HG02852 (cell line): Measurements from ENCODE around the gene SORCS2.

ENCODE experiments used
- ATAC-seq: cut with Tn5 transposase; IDR thresholded peaks from one replicate; pipeline ENCODE4 v1.9.1; 2021; ENCODE audit warnings: mild to moderate bottlenecking, moderate library complexity; ENCODE audit not compliant: unreplicated experiment

Gene SORCS2

DNA sequence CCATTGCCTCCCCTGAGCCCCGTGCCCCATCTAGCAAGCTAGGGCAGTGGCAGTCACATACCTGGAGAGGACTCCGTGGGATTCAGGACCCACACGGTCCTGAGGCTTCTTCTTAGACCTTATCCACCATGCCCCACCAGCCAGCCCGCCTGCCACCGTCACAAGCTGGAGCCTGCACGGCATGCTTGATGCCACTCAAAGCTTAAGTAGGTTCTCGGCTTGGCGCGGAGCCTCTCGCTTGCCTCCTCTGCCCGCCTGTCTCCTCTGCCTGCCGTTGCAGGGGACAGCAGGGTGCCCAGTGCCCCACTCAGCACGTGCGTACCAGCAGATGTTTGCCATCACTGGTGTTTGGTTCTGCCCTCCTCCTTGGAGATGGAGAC lies 228.3 kb downstream of the SORCS2 start:
- no peak for ATAC-seq

DNA sequence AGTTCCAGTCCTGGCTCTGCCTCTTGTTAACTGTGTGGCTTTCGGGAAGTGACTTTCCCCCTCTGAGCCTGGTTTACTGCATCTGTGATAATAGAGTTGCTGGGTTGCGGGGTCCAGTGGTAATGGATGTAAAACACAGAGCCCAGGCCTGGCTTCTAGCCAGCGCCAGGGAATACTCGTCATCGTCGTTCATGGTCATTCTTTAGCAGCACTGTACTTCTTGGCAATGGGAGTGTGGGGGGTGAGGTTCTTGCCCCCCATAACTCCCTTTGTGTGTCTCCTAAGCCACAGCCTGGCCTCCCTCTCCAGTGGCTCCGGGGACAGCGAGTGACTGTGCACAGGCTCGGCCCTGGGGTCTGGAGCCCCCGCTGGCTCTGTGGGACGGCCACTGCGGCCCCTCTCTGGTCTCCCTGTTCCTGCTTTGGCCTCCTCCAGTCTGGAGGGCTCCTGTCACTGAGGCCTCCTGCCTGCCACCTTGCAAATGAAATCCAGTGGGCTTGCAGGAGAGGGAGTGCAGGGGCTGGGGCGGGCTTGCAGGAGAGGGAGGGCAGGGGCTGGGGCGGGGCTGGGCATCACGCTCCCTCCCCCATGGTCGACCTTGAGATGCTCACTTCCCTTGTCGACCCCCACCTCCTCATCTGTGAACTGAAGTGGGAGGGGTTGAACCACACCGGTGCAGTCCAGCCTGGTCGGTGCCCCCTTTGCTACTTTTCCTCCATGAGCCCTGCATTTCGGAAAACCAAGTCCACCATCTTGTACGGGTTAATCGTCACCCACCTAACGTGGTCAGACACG lies 229.2 kb downstream of the SORCS2 start:
- no peak for ATAC-seq

DNA sequence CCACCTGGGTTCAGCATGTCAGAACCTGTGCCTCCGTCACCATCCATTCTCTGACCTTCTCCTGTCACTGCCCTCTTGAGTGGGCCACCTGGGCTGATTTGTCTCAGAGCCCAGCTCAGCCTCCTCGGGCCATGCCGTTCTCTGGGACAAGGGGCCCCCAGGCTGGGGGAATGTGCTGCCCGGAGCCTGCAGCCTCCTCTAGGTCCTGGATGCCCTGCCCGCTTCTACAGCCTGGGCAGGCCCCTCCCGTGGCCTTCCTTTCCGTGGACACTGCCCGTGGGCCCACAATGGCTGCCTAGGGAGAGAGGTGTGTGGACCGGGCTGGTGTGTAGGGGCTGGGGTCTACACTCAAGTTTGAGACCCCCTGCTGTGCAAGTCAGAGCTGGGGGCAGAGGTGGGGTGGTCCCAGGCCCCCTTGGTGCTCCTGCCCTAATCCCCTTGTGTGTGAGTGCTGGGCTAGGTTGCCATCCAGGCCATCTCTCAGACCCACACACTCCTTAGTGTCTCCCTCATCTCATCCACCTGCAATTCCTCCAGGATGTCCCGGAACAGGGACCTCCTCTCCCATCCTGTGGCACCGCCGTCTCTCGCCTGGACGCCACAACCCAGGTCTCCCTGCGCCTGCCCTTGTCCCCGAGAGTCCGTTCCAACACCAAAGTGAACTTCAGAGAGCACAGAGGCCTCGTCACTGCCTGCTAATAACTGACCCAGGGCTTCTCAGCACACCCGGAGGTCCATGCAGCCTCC lies 230.0 kb downstream of the SORCS2 start:
- ATAC-seq: no peak

DNA sequence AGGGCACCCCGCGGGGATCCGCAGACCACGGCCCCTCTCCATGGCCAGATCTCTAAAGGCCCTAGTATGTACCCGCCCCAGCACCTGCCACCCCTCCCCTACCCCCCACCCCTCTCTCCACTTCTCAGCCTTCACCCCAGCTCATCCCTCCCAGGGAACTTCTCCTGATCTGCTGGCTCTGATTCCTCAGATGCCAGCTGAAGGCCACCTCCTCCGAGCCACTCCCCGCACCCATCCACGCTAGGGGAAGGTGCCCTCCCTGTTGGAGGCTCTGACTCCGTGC lies 230.5 kb downstream of the SORCS2 start:
- no peak for ATAC-seq

DNA sequence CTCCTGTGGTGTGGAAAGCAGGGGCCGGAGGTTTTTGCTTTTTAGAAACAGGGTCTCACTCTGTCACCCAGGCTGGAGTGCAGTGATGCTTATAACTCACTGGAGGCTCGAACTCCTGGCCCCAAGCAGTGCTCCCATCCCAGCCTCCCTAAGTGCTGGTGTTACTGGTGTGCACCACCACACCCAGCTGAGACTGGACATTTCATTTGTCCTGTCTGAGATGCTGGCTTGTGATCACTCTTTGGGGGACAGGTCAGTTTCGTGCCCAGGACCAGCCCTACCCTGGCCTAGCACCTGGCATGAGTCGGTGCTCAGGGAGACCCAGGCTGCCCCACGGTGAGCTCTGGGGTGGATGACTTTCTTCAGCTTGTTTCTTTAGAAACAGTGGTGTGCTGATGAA lies 231.1 kb downstream of the SORCS2 start:
- ATAC-seq: no peak

DNA sequence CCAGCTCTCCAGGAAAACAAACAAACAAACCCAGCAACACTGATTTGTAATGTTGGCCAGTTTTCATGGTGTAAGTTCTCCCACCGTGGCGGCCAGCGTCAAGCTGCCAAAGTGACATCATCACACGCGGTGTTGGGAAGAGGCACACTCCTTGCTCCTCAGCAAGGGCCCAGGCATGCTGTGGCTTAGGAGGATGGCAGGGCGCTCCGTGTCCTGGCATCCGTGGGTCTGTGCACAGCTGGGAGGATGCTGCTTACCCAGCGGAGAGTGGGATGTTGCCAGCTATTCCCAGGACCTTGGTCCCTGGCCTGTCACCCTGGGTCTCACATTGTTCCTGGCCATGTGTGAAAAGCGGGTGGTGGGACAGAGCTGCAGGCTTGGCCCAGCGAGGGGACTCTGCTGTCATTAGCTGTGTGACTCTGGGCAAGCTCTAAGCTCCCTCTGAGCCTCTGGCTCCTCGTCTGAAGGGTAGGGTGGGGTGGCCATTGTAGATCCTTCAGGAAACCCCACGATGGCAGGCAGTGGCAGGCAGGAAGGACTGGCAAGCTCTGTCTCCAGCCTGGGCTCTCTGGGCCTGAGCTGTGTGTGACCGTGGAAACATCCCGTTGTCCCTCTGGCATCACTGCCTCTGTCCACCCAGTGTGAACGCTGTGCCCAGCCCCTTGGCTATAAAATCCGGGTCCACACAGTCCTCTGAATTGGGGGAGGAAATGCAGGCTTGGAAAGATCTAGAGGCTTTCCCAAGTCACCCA lies 231.6 kb downstream of the SORCS2 start:
- ATAC-seq: no peak

DNA sequence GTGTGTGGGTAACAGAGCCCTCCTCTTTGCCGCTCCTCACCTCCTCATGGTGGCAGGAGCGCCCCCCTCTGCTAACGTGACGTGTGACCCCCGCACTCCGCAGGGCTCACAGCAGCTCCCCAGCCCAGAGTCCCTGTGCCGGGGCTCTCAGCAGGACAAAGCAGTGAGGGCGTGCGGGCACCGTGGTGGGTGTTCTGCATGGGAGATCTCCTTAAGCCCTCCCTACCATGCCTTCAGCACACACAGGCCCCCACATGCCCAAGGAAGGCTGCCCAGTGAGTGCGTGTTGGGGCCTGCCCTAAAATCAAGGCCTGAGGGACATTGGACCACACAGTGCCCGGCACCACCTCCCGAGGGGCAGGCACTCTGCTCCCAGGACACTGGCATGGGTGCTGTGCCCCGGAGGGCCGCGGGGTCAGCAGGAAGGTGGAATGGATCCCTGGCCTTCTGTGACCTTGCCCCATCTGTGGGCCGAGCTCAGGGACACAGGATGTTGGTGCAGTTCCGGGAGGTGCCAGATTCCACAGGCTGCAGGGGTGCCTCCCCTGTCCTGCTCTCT lies 232.3 kb downstream of the SORCS2 start:
- ATAC-seq: no peak

DNA sequence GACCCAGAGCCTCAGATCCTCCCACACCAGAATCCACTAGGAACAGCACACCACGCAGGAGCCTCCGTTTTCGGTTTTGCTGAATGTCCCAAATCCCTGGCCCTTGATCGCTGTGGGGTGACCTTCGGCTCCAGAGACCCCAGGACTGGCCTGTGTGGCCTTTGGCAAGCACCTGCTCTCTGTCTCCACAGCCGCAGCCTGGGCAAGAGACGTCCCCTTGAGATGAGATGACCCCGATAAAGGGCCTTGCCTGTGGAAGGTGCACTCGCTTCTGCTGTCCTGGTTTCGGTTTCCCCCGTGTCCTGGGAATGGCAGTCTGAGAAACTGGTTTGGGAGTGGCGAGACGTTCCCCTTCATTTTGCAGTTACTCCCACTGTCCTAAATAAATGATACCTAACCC lies 232.8 kb downstream of the SORCS2 start:
- no peak for ATAC-seq

DNA sequence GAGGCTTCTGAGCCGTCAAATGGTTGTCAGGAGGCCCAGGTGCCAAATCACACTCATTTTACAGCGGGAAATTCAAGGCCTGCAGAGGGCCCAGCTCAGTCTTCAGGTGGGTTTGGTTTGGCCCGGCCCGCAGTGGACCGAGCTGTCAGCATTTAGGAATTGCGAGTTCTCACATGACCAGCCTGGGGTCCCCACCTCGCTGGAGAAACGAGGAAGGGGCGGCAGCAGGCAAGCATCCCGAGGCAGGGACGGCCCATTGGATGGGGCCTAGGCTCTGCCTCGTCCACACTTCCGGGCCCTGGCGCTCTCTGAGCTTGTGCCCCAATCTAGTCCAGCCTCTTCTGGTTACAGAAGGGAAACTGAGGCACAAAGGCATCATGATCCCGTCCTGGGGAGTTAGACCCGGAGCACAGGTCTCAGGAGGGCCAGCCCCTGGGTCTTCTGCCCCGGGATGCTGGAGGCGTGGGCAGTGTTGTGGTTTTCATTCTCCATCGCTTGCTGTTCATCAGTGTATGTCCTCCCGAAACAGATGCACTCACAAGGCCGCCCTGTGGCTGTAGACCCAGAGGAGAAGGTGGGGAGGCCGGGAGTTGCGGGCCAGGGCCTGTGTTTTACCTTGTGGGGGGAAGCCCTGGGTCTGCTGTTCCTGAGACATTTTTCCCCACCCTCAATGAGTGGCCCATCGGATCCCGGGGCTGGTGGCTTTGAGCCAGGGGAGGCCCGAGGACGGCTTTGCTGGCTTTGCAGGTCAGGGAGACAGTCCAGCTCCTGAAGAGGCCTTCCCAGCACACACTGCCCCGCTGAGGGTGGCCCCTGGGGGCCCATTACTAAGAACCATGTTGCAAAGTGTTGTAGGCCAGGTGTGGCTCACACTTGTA lies 233.5 kb downstream of the SORCS2 start:
- no peak for ATAC-seq

DNA sequence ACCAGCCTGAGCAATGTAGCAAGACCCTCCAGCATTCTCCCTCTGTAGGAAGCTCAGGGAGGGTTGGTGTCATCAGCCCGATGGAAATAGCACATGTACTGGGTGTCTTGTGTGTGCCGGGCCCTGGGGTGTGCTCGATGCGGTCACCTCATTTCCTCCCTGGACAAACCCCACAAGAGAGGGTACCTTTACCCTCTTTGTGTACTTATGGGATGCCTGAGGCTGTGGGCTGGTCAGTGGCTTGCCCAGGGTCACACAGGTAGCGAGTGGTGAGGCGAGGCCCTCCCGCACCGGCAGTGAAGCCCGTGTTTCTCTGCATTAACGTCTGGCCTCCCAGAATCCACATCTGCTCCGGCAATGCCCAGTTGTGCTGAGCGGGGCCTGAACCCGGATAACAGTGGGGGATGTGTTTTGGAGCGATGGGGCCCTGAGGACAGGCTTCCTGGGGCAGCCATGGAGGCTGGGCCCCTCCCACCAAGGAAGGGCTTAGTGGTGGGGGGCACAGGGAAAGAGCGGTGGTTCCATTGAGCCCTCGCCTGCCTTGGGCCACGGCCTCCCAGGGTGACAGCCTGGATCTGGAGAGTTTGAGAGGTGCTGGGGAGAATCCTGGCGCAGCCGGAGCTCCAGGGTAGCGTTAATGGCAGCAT lies 234.3 kb downstream of the SORCS2 start:
- no peak for ATAC-seq

DNA sequence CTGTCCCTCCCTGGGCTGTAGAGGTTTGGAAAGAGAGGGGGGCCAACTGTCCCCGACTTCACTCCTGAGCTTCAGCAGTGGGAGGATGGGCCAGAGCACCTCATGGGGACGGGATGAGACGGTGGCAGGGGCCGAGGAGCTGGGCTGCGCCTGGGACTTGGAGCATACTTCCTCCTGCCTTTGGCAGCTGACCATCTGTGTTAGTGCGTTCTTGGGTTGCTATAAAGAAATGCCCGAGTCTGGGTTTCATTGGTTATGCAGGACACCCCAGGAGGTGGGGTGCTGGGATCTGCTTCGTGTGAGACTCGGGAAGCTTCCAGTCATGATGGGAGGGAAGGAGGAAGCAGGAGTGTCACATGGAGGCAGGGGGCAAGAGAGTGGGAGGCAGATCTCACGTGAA lies 235.0 kb downstream of the SORCS2 start:
- ATAC-seq: no peak

DNA sequence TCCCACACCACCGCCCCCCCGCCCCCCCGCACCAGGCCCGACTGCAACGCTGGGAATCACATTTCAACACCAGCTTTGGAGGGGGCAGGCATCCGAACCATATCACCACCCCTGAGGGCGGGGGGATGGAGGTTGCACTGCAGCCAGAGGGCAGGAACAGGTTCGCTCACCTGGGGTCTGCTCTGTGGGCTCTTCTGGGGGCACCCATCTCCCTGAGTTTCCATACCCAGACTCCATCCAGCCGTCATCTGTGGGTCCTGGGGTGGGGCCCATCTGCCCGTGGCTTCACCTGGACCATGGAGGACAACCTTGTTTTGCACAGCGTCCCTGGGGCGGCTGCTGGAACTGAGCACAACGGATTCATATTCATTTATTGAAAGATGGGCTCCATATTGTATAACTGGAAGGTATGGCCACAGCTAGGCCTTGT lies 235.5 kb downstream of the SORCS2 start:
- no peak for ATAC-seq

DNA sequence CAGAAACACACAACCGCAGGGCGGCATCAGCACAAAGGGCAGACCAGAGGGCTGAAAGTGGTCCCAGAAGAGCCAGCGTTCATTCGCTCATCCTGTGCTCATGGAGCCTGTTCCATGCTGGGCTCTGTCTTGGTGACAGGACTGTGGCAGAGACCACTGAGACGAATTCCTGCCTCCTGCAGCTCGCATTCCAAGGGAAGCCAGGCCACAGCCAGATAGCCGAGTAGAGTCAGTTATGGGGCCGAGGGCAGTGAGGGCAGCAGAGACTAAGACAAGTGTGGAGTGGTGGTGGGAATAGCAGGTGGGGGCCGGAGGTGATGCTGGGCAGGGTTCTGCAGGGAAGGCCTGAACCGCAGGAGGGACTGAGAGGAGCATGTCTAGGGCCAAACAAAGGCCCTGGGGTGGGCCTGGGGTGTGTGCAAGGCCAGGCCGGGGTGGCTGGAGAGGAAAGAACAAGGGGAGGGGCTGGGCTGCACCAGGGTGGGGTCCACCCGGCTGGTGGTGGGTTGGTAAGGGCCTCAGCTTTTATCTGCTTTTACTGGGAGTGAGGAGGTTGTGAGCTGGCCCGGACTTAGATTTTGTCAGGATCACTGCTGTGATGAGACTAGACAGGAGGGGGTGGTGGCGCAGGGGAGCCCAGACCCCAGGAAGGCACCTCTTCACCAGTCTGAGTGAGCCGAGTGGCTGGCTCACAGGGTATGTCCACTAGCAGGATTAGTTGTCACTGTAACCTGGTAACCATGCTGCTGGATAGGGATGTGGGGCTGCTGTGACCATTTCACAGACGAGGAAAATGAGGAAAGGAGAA lies 236.1 kb downstream of the SORCS2 start:
- ATAC-seq: no peak

DNA sequence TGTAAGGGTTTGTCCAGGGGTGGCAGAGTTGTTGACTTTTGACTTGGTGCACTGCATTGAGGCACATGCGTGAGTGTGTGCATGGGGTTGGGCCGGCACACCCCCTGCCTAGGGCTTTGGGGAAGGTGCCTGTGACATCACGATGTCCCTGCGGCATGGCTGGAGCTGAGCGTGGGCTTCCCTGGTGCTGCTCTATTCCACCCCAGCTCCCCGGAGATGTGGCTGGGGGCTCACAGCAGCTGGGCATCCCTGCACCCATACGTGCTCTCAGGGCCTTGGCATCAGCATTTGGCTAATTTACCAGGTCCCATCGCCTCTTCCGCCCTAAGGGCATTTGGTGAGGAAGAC lies 236.7 kb downstream of the SORCS2 start:
- ATAC-seq: no peak

DNA sequence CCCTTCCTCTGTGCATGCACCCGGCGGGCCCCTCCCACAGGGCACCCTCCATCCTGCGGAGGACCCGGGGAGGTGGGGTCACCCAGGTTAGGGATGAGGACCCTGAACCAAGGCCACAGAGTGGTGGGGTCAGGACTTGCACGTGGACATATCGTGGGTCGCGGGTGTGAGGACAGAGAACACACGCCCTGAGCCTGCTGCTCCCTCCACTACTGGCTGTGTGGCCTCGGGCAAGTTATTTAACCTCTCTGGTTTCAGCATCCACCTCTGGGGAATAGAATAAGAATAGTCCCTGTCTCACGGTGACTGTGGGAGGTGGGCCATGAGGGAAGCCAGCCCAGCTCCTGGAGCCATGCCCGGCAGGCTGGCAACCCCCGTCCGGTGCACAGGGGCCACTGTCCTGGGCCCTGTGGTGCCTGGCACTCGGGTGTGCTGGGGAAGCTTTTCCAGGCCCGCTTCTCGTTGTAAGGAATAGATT lies 237.3 kb downstream of the SORCS2 start:
- ATAC-seq: no peak

DNA sequence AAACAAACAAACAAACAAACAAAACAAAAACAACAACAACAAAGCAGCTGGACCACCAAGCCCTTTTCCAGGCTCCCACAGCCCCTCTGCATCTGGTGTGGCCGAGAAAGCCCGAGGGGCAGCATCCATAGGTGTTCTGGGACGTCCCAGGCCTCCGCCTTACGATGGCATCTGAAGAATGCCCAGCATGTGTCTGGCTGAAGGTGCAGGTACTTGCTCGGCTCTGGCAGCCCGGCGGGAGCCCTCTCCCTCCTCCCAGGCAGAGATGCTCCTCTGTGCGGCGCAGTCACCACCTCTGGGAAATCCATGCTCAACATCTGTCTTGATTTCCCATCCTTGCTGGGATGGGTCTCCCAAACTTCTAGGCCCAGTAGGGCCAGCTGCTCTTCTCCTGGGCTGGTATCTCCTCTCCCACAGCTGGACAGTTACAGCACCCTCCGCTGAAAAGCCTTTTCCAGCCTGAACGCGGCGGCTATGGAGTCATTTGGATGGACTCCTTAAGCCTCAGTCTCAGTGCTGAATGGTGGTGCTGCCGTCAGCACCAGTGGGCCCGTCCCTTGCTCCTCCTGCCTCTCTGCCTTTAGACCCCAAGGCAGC lies 238.1 kb downstream of the SORCS2 start:
- ATAC-seq: no peak

DNA sequence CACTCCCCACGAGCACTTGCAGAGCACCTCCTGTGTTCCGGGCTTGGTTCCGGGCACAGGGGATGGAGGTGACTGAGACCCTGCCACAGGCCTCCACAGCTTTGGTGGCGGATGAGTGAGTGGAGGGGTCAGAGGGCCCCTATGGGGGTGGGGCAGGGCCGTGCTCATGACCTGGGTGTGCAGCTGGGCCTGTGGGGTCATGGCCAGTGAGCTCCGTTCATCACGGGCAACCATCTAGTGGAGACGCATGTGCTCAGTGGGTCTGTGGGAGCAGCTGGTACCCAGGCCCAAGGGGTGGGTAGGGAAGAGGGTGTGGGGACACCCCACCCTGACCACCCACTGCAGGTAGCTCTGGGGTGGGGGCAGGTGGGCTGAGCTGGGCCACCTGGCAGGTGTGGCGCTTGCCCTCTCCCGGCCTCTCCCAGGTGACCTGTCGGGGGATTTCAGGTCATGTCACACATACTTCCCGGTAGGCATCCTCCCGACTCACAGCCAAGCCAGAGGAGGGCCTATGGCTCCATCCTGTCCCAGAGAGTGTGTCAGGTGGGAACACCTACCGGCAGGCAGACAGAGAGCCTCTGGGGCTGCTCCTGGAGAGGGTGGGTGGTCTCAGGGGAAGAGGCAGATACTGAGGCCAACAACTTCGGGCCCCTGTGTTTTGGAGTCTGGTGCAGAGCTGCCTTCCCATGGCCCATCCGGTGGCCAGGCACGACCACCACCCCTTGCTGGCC lies 238.8 kb downstream of the SORCS2 start:
- ATAC-seq: no peak
